Adipocyte (in vitro differentiated cells): Measurements from ENCODE around the gene IL2RA.
"Not testable (repeated sequence)": the region's sequence is repeated elsewhere in the genome, so short reads cannot be mapped to it uniquely, and the experiment has no call there.

Experiments used
- DNase-seq: peaks from one replicate; pipeline ENCODE4 v3.0.0-alpha.2; 2015; ENCODE audit warnings: low read depth
- H3K27me3 ChIP-seq: replicated peaks from 2 replicates; pipeline ENCODE4 v1.7.0; 2013; ENCODE audit warnings: mild to moderate bottlenecking, low read length, moderate library complexity; ENCODE audit not compliant: control insufficient read depth, insufficient read depth
- H3K36me3 ChIP-seq: 2 replicates; pipeline ENCODE4 v1.7.0; 2013; ENCODE audit warnings: low read length, mild to moderate bottlenecking, moderate library complexity; ENCODE audit not compliant: control insufficient read depth, insufficient read depth, severe bottlenecking
- H3K4me1 ChIP-seq: 2 replicates; pipeline ENCODE4 v1.7.0; 2013; ENCODE audit warnings: mild to moderate bottlenecking, low read length, moderate library complexity; ENCODE audit not compliant: control insufficient read depth, insufficient read depth
- H3K4me3 ChIP-seq: 2 replicates; pipeline ENCODE4 v1.7.0; 2013; ENCODE audit warnings: mild to moderate bottlenecking, low read length, moderate library complexity
- H3K9ac ChIP-seq: 2 replicates; pipeline ENCODE4 v1.7.0; 2013; ENCODE audit warnings: mild to moderate bottlenecking, low read length, moderate library complexity
- H3K9me3 ChIP-seq: 2 replicates; pipeline ENCODE4 v1.7.0; 2013; ENCODE audit warnings: mild to moderate bottlenecking, low read length, moderate library complexity; ENCODE audit not compliant: control insufficient read depth

Gene IL2RA

DNA sequence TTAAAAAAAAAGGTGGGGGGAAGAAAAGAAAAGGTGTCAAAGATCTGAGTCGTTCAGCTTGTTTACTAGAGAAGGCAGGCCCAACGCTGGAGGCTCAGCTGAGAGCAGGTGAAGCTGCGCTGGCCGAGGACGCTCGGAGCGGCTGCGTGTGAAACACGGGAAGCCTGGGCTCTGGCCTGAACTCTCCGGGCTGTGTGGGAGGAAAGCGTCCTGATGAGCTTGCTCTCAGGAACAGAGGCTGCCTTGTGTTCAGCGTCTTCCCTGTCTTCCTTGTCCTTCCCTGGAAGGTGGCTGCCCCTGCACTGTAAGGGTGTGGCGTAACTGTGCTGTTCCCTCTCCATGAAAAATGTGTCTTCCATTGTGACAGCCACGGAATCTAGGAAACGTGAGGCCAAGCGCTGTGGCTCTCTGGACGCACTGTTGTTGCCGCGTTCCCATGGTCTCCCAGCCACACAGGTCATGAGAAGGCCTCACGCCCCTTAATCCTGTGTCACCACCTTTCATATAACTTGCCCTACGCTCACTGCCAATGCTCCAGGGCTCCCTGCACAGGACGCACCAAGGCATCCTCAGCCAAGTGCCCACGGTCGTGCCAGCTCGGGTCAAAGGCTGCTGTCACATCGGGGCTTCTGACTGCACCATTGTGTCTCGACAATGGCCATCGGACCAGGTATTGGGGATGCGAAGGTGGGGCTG is 100.6 kb downstream of the IL2RA start:
- H3K36me3 ChIP-seq: no peaks in the 10 kb centered on the region
- H3K9ac ChIP-seq: no peak overlapping the region
- no peaks in the 10 kb centered on the region for H3K4me1 ChIP-seq
- DNase-seq: no peak
- H3K27me3 ChIP-seq: no peaks in the 10 kb centered on the region
- H3K9me3 ChIP-seq: no peaks in the 10 kb centered on the region
- H3K4me3 ChIP-seq: no peak overlapping the region

DNA sequence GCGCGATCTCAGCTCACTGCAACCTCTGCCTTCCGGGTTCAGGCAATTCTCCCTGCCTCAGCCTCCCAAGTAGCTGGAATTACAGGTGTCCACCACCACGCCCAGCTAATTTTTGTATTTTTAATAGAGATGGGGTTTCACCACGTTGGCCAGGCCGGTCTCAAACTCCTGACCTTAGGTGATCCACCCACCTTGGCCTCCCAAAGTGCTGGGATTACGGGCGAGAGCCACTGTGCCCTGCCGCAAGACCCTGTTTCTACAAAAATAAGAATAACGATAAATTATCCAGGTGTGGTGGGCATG is 101.2 kb downstream of the IL2RA start:
- not testable (repeated sequence) for H3K27me3 ChIP-seq, H3K4me1 ChIP-seq, H3K9me3 ChIP-seq, DNase-seq, H3K4me3 ChIP-seq, H3K9ac ChIP-seq, H3K36me3 ChIP-seq
